T-helper 1 cell treated with Interleukin-12 subunit alpha and Interleukin-12 subunit beta and Interleukin-4 antibody, amounts not matched to agents 30 μg/mL and 1 μg/mL, for 36 hours (primary cell): Measurements from ENCODE around the gene PCCB.
A peak's percentile ranks its signal among the peaks of the same experiment; 100 is the strongest.
"Not testable (repeated sequence)": the region's sequence is repeated elsewhere in the genome, so short reads cannot be mapped to it uniquely, and the experiment has no call there.

Experiments used
- H3K27ac Mint-ChIP-seq: one replicate; pipeline ENCODE4 v1.8.0; 2021; ENCODE audit warnings: mild to moderate bottlenecking, mixed read lengths
- H3K27me3 Mint-ChIP-seq: one replicate; pipeline ENCODE4 v1.8.0; 2021; ENCODE audit warnings: low read depth, mixed read lengths
- H3K36me3 Mint-ChIP-seq: one replicate; pipeline ENCODE4 v1.8.0; 2021; ENCODE audit warnings: low read depth, mixed read lengths
- H3K4me1 Mint-ChIP-seq: one replicate; pipeline ENCODE4 v1.8.0; 2021; ENCODE audit warnings: low read depth, mixed read lengths
- H3K4me3 Mint-ChIP-seq: one replicate; pipeline ENCODE4 v1.8.0; 2021; ENCODE audit warnings: mild to moderate bottlenecking, moderate library complexity, mixed read lengths
- H3K9me3 Mint-ChIP-seq: one replicate; pipeline ENCODE4 v1.8.0; 2021; ENCODE audit warnings: mixed read lengths

The PCCB gene

DNA sequence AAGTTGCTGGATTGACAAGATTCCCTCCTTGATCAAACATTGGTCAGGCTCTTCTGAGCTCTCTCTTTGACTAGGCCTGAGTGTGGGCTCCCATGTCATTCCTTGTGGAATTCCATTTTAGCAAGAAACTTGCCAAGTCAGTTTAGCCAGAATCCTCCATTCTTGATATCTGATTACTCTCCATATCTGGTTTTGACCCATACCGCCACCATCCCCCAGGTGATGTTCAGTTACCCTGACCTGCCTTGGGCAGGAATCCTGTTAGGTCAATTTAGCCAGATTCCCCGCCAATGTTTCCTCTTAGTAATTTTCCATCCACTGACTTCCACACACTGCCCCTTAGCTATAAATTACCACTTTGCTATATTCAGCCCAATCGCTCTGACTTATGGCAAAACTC, 1.0 kb upstream of the PCCB start:
- Mint-ChIP-seq H3K4me3 (no peak overlapping the region), H3K27me3 (no peaks in the 10 kb centered on the region), H3K4me1 (peaks cover 12% of the 10 kb centered on the region), H3K9me3 (no peaks in the 10 kb centered on the region), H3K27ac (no peak overlapping the region), H3K36me3 (no peaks in the 10 kb centered on the region)

DNA sequence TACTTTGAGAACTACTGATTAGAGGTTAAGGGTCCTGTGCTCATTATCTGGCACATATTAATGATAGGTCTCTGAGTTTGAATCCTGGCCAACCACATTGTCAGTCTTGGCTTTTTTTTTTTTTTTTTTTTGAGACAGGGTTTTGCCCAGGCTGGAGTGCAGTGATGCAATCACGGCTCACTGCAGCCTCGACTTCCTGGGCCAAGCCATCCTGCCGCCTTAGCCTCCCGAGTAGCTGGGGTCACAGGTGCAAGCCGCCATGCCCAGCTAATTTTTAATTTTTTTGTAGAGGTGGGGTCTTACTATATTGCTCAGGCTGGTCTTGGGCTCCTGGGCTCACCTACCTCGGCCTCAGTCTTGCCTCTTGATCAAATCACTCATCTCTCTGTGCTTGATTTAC, 547 bp upstream of the PCCB start:
- H3K27ac Mint-ChIP-seq = peak overlapping the region; percentile 88
- H3K9me3 Mint-ChIP-seq = no peaks in the 10 kb centered on the region
- peak overlapping the region; percentile 84 for H3K4me3 Mint-ChIP-seq
- H3K36me3 Mint-ChIP-seq = no peaks in the 10 kb centered on the region
- H3K27me3 Mint-ChIP-seq = no peaks in the 10 kb centered on the region
- peaks cover 12% of the 10 kb centered on the region for H3K4me1 Mint-ChIP-seq

- Mint-ChIP-seq H3K4me1 (peaks cover 15% of the 10 kb centered on the region), H3K27me3 (no peaks in the 10 kb centered on the region), H3K9me3 (no peaks in the 10 kb centered on the region), H3K36me3 (no peaks in the 10 kb centered on the region), H3K4me3 (peak overlapping the region; percentile 84), H3K27ac (peak overlapping the region; percentile 88)
Measured at GRCh38 chr3:136250903-136251460, 842 bp downstream of the PCCB start.

GRCh38 chr3:136251511-136251910, 1.4 kb downstream of the PCCB start:
- H3K27ac Mint-ChIP-seq = peak overlapping the region; percentile 2
- no peak overlapping the region for H3K4me3 Mint-ChIP-seq
- H3K36me3 Mint-ChIP-seq = peaks cover 5% of the 10 kb centered on the region
- peaks cover 15% of the 10 kb centered on the region for H3K4me1 Mint-ChIP-seq
- H3K9me3 Mint-ChIP-seq = no peaks in the 10 kb centered on the region
- H3K27me3 Mint-ChIP-seq = no peaks in the 10 kb centered on the region

DNA sequence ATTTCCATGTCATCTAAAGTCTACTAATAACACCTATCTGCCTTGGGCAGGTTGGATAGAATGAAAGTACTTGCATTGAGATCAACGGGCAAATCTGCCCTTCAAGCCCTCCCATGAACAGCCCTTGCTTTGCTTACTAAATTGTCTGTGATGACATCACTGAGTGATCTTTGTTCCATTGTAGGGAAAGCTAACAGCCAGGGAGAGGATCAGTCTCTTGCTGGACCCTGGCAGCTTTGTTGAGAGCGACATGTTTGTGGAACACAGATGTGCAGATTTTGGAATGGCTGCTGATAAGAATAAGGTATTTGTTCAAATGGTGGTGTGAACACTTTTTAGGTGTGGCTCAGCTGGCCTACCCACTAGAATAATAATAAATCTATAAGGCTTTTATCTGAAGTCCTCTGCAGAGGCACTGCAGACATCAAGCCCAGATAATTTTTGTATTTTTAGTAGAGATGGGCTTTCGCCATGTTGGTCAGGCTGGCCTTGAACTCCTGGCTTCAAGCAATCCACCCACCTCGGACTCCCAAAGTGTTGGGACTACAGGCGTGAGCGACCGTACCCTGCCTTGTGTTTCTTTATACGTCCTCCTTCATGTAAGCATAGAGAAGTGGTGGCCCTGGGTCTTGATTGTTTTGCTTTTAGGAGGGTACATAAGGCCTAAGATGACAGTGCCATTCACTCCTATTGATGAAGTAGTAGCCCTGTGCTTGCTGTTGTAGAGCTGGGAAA, 5.7 kb downstream of the PCCB start:
- H3K36me3 Mint-ChIP-seq = peaks cover 13% of the 10 kb centered on the region

DNA sequence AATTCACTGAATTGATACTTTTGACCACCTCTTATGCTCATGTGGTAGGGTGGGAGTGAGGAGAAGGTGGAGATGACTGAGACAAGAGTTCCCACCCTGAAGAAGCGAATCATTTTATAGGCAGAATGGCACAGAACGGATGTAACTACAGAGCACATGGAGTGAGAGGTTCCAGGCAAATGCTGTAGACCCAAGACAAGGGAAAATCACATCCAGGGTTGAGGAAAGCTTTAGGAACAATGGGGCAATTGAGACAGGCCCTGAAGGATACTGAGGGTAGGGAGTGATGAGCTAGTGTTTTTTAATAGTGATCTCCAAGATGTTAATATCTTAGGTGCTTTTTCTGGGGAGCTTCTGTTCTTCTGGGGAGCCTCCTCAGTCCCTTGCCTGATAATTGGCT, 8.1 kb downstream of the PCCB start:
- no peak overlapping the region for H3K4me3 Mint-ChIP-seq
- H3K9me3 Mint-ChIP-seq = no peaks in the 10 kb centered on the region
- peaks cover 3% of the 10 kb centered on the region for H3K4me1 Mint-ChIP-seq
- peaks cover 20% of the 10 kb centered on the region for H3K36me3 Mint-ChIP-seq
- H3K27me3 Mint-ChIP-seq = no peaks in the 10 kb centered on the region
- no peak overlapping the region for H3K27ac Mint-ChIP-seq

More for the DNA sequence above, 5.7 kb downstream of the PCCB start:
- no peaks in the 10 kb centered on the region for H3K9me3 Mint-ChIP-seq
- peaks cover 9% of the 10 kb centered on the region for H3K4me1 Mint-ChIP-seq
- no peak overlapping the region for H3K27ac Mint-ChIP-seq
- no peaks in the 10 kb centered on the region for H3K27me3 Mint-ChIP-seq
- H3K4me3 Mint-ChIP-seq = no peak overlapping the region

DNA sequence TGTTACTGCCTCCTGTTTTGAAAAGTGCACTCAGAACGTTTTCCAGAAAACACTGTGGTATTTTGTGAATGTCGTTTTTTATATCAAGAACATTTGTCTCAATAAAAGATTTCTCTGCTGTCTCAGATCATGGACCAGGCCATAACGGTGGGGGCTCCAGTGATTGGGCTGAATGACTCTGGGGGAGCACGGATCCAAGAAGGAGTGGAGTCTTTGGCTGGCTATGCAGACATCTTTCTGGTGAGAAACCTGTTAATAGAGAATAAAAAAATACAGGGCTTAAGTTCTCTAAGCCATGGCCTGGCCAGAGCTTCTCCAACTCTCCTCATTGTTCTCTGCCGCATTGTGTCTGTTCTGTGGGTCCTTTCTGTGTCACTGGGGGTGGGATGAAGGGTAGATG, 11.7 kb downstream of the PCCB start:
- H3K4me1 Mint-ChIP-seq = peaks cover 2% of the 10 kb centered on the region
- H3K9me3 Mint-ChIP-seq = no peaks in the 10 kb centered on the region
- no peak overlapping the region for H3K27ac Mint-ChIP-seq
- peaks cover 21% of the 10 kb centered on the region for H3K36me3 Mint-ChIP-seq
- no peak overlapping the region for H3K4me3 Mint-ChIP-seq
- H3K27me3 Mint-ChIP-seq = no peaks in the 10 kb centered on the region

DNA sequence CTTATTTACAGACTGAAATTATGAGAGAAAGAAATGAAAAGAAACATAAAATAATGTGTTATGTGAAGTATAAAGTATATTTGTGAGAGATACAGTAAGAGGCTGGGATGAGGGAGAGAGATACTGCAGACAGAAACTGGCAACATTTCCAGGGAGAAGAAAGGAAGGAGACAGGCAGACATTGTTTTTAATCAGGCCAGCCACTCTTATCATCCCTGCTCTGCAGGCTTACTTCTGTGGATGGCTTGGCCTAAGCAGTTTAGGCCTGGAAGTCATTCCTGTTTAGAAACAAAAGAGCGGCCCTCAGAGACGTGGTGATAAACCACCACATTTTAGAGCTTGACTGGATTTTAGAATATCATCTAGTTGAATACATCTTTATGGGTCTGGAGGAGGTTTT, 12.4 kb downstream of the PCCB start:
- Mint-ChIP-seq H3K9me3 (no peaks in the 10 kb centered on the region), H3K4me3 (no peak overlapping the region), H3K4me1 (peaks cover 2% of the 10 kb centered on the region), H3K27me3 (no peaks in the 10 kb centered on the region), H3K27ac (no peak overlapping the region), H3K36me3 (peaks cover 21% of the 10 kb centered on the region)

GRCh38 chr3:136263251-136263650, 13.1 kb downstream of the PCCB start:
- Mint-ChIP-seq H3K27me3 (no peaks in the 10 kb centered on the region), H3K9me3 (no peaks in the 10 kb centered on the region), H3K27ac (no peak overlapping the region), H3K4me1 (peaks cover 2% of the 10 kb centered on the region), H3K36me3 (peaks cover 17% of the 10 kb centered on the region), H3K4me3 (no peak overlapping the region)

DNA sequence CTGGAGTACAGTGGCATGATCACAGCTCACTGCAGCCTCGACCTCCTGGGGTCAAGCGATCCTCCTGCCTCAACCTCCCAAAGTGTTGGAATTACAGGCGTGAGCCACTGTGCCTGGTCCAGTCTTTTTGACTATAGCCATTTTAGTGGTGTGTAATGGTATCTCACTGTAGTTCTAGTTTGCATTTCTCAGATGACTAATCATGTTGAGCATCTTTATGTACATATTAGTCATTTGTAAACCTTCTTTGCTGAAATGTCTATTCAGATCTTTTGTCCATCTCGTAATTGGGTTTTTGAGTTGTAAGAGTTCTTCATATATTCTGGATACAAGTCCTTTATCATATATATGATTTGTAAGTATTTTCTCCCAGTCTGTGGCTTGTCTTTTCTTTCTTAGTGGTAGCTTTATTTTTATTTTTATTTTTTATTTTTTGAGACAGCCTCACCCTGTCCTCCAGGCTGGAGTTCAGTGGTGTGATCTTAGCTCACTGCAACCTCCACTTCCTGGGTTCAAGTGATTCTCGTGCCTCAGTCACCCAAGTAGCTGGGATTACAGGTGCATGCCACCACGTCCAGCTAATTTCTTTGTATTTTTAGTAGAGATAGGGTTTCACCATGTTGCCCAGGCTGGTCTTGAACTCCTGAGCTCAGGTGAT, 16.5 kb downstream of the PCCB start:
- H3K9me3 Mint-ChIP-seq, H3K27me3 Mint-ChIP-seq, H3K4me1 Mint-ChIP-seq, H3K27ac Mint-ChIP-seq, H3K4me3 Mint-ChIP-seq: not testable (repeated sequence)
- peaks cover 17% of the 10 kb centered on the region for H3K36me3 Mint-ChIP-seq

GRCh38 chr3:136267235-136267634, 17.1 kb downstream of the PCCB start:
- no peaks in the 10 kb centered on the region for H3K9me3 Mint-ChIP-seq
- no peak overlapping the region for H3K4me3 Mint-ChIP-seq
- H3K36me3 Mint-ChIP-seq = peaks cover 18% of the 10 kb centered on the region
- H3K27ac Mint-ChIP-seq = no peak overlapping the region
- no peaks in the 10 kb centered on the region for H3K27me3 Mint-ChIP-seq
- H3K4me1 Mint-ChIP-seq = peaks cover 7% of the 10 kb centered on the region

DNA sequence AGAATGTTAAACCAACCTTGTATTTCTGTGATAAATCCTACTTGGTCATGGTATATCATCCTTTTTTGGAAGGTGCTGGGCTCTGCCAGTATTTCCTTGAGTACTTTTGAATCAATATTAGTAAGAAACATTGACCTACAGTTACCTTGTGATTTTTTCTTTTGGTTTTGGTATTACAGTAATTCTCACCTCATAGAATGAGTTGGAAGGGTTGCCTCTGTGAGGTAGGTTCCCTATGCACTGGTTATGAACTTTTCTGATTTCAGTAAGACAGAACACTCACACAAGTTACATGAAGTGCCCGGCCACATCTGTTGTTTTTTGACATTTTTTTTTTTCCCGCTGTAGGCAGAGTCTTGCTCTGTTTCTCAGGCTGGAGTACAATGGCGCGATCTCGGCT, 20.0 kb downstream of the PCCB start:
- Mint-ChIP-seq H3K9me3 (peaks cover 3% of the 10 kb centered on the region), H3K4me3 (no peak overlapping the region), H3K36me3 (peaks cover 21% of the 10 kb centered on the region), H3K4me1 (peaks cover 10% of the 10 kb centered on the region), H3K27me3 (no peaks in the 10 kb centered on the region), H3K27ac (no peak overlapping the region)

DNA sequence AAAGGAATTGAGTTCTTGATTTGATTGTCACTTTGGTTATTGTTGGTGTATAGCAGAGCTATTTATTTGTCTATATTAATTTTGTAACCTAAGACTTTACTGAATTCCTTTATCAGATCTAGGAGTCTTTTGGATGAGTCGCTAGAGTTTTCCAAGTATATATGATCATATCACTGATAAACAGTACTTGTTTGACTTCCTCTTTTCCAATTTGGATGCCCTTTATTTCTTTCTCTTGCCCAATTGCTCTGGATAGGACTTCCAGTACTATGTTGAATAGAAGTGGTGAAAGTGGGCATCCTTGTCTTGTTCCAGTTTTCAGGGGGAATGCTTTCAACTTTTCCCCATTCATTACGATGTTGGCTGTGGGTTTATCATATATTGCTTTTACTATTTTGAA, 21.5 kb downstream of the PCCB start:
- not testable (repeated sequence) for H3K4me3 Mint-ChIP-seq, H3K27me3 Mint-ChIP-seq, H3K4me1 Mint-ChIP-seq, H3K9me3 Mint-ChIP-seq, H3K27ac Mint-ChIP-seq
- peaks cover 18% of the 10 kb centered on the region for H3K36me3 Mint-ChIP-seq

DNA sequence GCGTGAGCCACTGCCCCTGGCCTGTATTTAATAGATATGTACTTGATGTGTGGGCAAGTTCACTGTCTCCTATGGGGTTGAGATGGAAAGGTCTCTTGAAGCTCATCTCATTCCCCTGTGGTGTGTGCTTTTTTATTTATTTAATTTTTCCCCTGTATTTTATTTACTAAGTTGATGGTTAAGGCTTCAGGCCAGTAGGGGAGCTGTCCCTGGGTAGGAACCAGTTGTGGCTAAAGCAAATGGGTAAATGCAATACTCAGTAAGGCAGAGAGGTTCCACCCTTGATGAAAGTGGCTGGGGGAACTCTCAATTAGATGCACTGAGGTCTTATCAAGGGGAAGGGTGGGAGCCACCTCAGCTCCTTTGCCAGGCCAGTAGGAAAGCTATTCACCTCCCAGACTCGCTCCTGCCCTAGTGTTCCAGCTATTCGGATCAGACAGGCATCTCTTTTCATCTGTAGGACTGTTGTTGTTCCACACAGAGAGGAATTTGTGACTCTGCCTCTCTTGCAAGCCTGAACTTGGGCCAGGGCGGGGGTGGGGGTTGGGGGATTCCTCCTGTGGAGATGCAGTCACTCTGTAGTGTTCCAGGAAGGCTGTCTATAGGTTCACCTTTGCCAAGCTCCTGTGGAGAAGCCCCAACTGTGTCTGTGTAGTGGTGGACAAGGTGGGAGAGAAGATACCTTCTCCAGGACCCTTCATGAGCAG, 26.1 kb downstream of the PCCB start:
- Mint-ChIP-seq H3K27ac (no peak overlapping the region), H3K4me3 (no peak overlapping the region), H3K36me3 (peaks cover 27% of the 10 kb centered on the region), H3K4me1 (peaks cover 6% of the 10 kb centered on the region), H3K27me3 (no peaks in the 10 kb centered on the region), H3K9me3 (peaks cover 20% of the 10 kb centered on the region)

DNA sequence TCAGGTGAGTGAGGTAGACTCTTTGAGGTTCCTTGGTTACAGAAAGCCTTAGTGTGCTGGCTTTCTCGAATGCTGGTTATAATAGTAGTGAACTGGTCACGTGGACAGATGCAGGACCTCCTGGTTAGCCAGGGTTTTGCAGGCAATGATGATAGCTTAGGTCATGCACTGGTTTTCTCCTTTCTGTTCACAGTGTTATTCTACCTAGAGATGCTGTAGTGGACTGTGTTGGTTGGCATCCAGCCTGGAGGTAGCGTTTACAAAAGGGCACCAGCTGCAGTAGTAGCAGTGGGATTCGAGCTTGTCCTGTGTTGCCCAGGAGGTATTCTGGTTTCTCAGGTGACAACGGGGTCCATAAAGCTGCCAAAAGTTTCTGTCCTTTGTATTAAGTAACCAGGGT, 27.0 kb downstream of the PCCB start:
- Mint-ChIP-seq H3K36me3 (peaks cover 28% of the 10 kb centered on the region), H3K27me3 (no peaks in the 10 kb centered on the region), H3K4me3 (no peak overlapping the region), H3K4me1 (peaks cover 3% of the 10 kb centered on the region), H3K9me3 (peaks cover 23% of the 10 kb centered on the region), H3K27ac (no peak overlapping the region)
